HEK293 (cell line): Measurements from ENCODE around the gene CCDC51.
"Not testable (repeated sequence)": the region's sequence is repeated elsewhere in the genome, so short reads cannot be mapped to it uniquely, and the experiment has no call there.

Experiments
- CTCF ChIA-PET: fragments of 350-600 bp; formaldehyde crosslinking; extraction: SDS; loops from one replicate; lab custom pipeline; 2021; ENCODE audit warnings: antibody characterized with exemption; lab: Yijun Ruan, JAX
- POLR2A ChIA-PET: fragments of 300-600 bp; formaldehyde crosslinking; extraction: SDS; loops from one replicate; lab custom pipeline; 2020; ENCODE audit warnings: antibody characterized with exemption, inconsistent platforms; lab: Yijun Ruan, JAX
- H3K27ac ChIP-seq: fragments of 200-500 bp; sonication (Bioruptor generic); 2 replicates; pipeline ENCODE4 v1.5.1; 2014; ENCODE audit warnings: low read depth, low read length, control low read depth, inconsistent platforms; ENCODE audit errors: extremely low read depth
- H3K36me3 ChIP-seq, 2 experiments: fragments of 200-500 bp in 1 of 2; sonication (Bioruptor generic) in 1 of 2; 1 replicate in 1 of 2; 2 replicates in 1 of 2; pipeline ENCODE4 v1.5.1; 2014 to 2017; ENCODE audit warnings: inconsistent platforms in 2 of 2, low read length in 2 of 2; ENCODE audit not compliant: control insufficient read depth in 2 of 2, insufficient read depth in 1 of 2
- H3K4me1 ChIP-seq: fragments of 200-500 bp; sonication (Bioruptor generic); 2 replicates; pipeline ENCODE4 v1.5.1; 2014; ENCODE audit warnings: mild to moderate bottlenecking, low read length, inconsistent platforms; ENCODE audit not compliant: control insufficient read depth, insufficient read depth
- H3K4me3 ChIP-seq: 2 replicates; pipeline ENCODE4 v1.5.1; 2011; ENCODE audit warnings: low read depth, mild to moderate bottlenecking, control low read depth, low read length, moderate library complexity
- H3K9me3 ChIP-seq: fragments of 200-500 bp; sonication (Bioruptor generic); 2 replicates; pipeline ENCODE4 v1.5.1; 2014; ENCODE audit warnings: low read depth, low read length, inconsistent platforms; ENCODE audit not compliant: control insufficient read depth, insufficient read depth
- EGR2 ChIP-seq: fragments of 450-650 bp; formaldehyde crosslinking; IDR thresholded peaks from 2 replicates; pipeline ENCODE4 v1.5.1; 2016; ENCODE audit warnings: low read depth, missing biosample characterization, missing genetic modification characterization
- GLI4 ChIP-seq: fragments of 450-650 bp; formaldehyde crosslinking; IDR thresholded peaks from 2 replicates; pipeline ENCODE4 v1.5.1; 2016; ENCODE audit warnings: missing biosample characterization, missing genetic modification characterization
- GLIS1 ChIP-seq: fragments of 450-650 bp; formaldehyde crosslinking; IDR thresholded peaks from 2 replicates; pipeline ENCODE4 v1.5.1; 2016; ENCODE audit warnings: missing biosample characterization, missing genetic modification characterization
- MZF1 ChIP-seq: fragments of 450-650 bp; formaldehyde crosslinking; IDR thresholded peaks from 2 replicates; pipeline ENCODE4 v1.5.1; 2017; ENCODE audit warnings: missing biosample characterization, missing genetic modification characterization, borderline replicate concordance
- SETDB1 ChIP-seq: IDR thresholded peaks from one replicate; pipeline ENCODE4 v1.6.1; 2017; ENCODE audit warnings: mild to moderate bottlenecking, low read length, moderate library complexity, mixed read lengths; ENCODE audit not compliant: insufficient read length
- YY2 ChIP-seq: fragments of 450-650 bp; formaldehyde crosslinking; IDR thresholded peaks from 2 replicates; pipeline ENCODE4 v1.5.1; 2016; ENCODE audit warnings: missing biosample characterization, missing genetic modification characterization
- ZIC2 ChIP-seq: fragments of 450-650 bp; formaldehyde crosslinking; IDR thresholded peaks from 2 replicates; pipeline ENCODE4 v1.5.1; 2016; ENCODE audit warnings: missing biosample characterization, missing genetic modification characterization
- ZNF10 ChIP-seq: fragments of 450-650 bp; formaldehyde crosslinking; IDR thresholded peaks from 2 replicates; pipeline ENCODE4 v1.5.1; 2017; ENCODE audit warnings: missing biosample characterization, missing genetic modification characterization
- ZNF140 ChIP-seq: fragments of 450-650 bp; formaldehyde crosslinking; IDR thresholded peaks from 2 replicates; pipeline ENCODE4 v1.5.1; 2016; ENCODE audit warnings: missing biosample characterization, missing genetic modification characterization
- ZNF184 ChIP-seq: fragments of 450-650 bp; IDR thresholded peaks from 2 replicates; pipeline ENCODE4 v1.5.1; 2018; ENCODE audit warnings: missing biosample characterization, mild to moderate bottlenecking, missing genetic modification characterization
- ZNF341 ChIP-seq: fragments of 450-650 bp; formaldehyde crosslinking; IDR thresholded peaks from 2 replicates; pipeline ENCODE4; 2016; ENCODE audit warnings: low read depth, missing biosample characterization, missing genetic modification characterization
- ZNF350 ChIP-seq: fragments of 450-650 bp; formaldehyde crosslinking; IDR thresholded peaks from 2 replicates; pipeline ENCODE4 v1.5.0; 2017; ENCODE audit warnings: missing biosample characterization, mild to moderate bottlenecking, missing genetic modification characterization
- ZNF548 ChIP-seq: fragments of 450-650 bp; formaldehyde crosslinking; IDR thresholded peaks from 2 replicates; pipeline ENCODE4 v1.5.1; 2016; ENCODE audit warnings: missing biosample characterization, missing genetic modification characterization
- ZNF571 ChIP-seq: fragments of 450-650 bp; formaldehyde crosslinking; IDR thresholded peaks from 2 replicates; pipeline ENCODE4 v1.5.0; 2017; ENCODE audit warnings: missing biosample characterization, missing genetic modification characterization
- TF ChIP-seq, protein P1 (sequence below): fragments of 450-650 bp; formaldehyde crosslinking; IDR thresholded peaks from 2 replicates; pipeline ENCODE4 v1.5.1; 2017; ENCODE audit warnings: missing biosample characterization, missing genetic modification characterization

The CCDC51 gene

DNA sequence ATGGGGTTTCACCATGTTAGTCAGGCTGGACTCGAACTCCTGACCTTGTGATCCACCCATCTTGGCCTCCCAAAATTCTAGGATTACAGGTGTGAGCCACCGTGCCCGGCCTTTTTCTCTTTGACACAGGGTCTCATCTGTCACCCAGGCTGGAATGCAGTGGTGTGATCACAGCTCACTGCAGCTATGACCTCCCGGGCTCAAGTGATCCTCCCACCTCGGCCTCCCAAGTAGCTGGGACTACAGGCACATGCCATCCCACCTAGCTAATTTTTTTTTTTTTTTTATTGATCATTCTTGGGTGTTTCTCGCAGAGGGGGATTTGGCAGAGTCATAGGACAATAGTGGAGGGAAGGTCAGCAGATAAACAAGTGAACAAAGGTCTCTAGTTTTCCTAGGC, 42.9 kb upstream of the CCDC51 start:
- POLR2A ChIA-PET, H3K27ac ChIP-seq, H3K4me1 ChIP-seq, H3K4me3 ChIP-seq, H3K36me3 ChIP-seq, H3K9me3 ChIP-seq: not testable (repeated sequence)
- CTCF ChIA-PET = interaction anchor here (1.7 kb wide), 1 partner anchor 10 kb away, joined by 4 read pairs; no protein-coding TSS in a partner anchor
- TF ChIP-seq GLIS1 (tag by site-specific recombination) = peak; percentile 55

DNA sequence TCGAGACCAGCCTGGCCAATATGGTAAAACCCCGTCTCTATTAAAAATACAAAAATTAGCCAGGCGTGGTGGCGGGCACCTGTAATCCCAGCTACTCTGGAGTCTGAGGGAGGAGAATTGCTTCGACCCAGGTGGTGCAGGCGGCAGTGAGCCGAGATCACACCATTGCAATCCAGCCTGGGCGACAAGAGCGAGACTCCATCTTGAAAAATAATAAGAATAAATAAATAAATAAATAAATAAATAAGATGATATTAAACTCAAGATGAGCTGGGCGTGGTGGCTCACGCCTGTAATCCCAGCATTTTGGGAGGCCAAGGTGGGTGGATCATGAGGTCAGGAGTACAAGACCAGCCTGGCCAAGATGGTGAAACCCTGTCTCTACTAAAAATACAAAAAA, 41.0 kb upstream of the CCDC51 start:
- H3K27ac ChIP-seq, H3K36me3 ChIP-seq, H3K4me1 ChIP-seq, POLR2A ChIA-PET, H3K9me3 ChIP-seq, H3K4me3 ChIP-seq, CTCF ChIA-PET: not testable (repeated sequence)

DNA sequence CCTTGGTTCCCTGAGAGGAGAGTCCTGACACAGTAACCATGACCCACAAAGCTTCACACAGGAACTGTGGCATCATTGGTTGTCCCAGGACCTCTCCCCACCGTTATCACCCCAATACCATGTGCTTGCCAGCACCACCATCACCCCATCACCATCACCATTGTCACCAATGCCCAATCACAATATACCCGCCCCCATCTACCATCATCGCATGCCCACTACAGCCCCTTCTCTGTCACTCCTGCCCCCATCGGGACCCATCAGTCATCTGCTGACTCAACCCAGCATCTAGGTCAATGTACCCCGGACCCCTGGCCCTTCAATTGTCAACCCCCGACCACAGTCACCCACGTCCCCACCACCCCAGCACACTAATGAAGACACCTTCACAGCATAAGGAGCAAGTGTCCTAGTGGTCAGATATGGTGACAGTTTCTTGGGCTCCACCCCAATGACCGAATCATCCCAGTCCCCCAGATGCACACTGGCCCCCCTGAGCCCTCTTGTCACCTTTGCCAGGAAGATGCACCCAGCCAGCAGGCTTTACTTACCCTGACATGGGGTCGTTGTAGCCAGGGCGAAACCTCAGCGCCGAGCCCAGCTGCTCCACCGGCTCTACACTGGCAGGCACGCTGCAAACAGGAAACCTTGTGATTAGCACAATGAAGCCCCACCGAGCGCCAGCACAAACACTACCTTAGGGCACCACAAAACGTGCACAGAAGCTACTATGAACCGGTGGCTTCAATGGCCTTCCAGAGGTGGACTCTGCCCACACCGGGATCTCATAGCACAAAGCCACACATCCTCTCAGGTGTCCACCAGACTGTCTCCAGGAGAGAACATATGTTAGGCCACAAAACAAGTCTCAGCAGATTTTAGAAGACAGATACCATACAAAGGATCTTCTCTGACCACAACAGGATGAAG, 39.0 kb upstream of the CCDC51 start:
- no peak for TF ChIP-seq ZNF350 (tag by site-specific recombination)
- no peaks in the 10 kb centered on the region for H3K9me3 ChIP-seq
- H3K4me1 ChIP-seq = no peaks in the 10 kb centered on the region
- POLR2A ChIA-PET = no interaction called here
- H3K36me3 ChIP-seq = no peaks in the 10 kb centered on the region
- no peak overlapping the region for H3K4me3 ChIP-seq
- CTCF ChIA-PET = interaction anchor here (0.8 kb wide), 1 partner anchor 205 kb away, joined by 6 read pairs; no protein-coding TSS in a partner anchor
- no peak overlapping the region for H3K27ac ChIP-seq

DNA sequence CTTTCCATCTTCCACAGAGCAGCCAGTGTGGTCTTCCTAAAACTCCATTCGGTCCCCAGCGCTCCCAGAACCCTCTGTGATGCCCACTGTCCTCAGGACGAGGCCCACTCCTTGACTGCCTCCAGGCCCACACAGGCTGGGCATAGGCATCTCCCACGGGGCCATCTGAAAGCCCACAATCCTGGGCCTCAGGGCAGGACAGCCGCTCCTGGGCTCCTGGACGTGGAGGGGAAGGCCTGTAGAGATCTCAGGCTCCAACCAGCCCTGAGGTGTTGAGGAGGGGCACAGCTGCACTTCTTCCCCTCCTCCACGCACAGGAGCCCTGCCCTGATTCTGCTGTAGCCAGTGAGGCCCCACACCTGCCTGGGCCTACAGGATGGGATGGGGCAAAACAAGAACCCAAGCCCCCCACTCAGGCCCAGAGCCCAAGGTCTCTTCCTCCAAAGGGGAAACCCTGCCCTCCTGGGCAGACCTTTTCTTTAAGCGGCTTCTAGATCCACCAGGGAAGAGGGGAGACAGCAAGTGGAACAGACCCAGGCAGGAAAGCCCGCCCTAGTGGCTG, 38.1 kb upstream of the CCDC51 start:
- no peaks in the 10 kb centered on the region for H3K36me3 ChIP-seq
- no peak overlapping the region for H3K27ac ChIP-seq
- no peak overlapping the region for H3K4me3 ChIP-seq
- POLR2A ChIA-PET = no interaction called here
- H3K9me3 ChIP-seq = no peaks in the 10 kb centered on the region
- H3K4me1 ChIP-seq = no peaks in the 10 kb centered on the region
- TF ChIP-seq, protein P1, sequence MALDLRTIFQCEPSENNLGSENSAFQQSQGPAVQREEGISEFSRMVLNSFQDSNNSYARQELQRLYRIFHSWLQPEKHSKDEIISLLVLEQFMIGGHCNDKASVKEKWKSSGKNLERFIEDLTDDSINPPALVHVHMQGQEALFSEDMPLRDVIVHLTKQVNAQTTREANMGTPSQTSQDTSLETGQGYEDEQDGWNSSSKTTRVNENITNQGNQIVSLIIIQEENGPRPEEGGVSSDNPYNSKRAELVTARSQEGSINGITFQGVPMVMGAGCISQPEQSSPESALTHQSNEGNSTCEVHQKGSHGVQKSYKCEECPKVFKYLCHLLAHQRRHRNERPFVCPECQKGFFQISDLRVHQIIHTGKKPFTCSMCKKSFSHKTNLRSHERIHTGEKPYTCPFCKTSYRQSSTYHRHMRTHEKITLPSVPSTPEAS (tag by site-specific recombination) = no peak
- peak; percentile 4; the same call in 1 of the 2 replicates for TF ChIP-seq EGR2 (tag by site-specific recombination)
- no peak for TF ChIP-seq ZIC2 (tag by site-specific recombination)
- no peak for TF ChIP-seq MZF1 (tag by site-specific recombination)
- no peak for TF ChIP-seq ZNF571
- TF ChIP-seq ZNF10 (tag by site-specific recombination) = no peak
- CTCF ChIA-PET = no interaction called here

DNA sequence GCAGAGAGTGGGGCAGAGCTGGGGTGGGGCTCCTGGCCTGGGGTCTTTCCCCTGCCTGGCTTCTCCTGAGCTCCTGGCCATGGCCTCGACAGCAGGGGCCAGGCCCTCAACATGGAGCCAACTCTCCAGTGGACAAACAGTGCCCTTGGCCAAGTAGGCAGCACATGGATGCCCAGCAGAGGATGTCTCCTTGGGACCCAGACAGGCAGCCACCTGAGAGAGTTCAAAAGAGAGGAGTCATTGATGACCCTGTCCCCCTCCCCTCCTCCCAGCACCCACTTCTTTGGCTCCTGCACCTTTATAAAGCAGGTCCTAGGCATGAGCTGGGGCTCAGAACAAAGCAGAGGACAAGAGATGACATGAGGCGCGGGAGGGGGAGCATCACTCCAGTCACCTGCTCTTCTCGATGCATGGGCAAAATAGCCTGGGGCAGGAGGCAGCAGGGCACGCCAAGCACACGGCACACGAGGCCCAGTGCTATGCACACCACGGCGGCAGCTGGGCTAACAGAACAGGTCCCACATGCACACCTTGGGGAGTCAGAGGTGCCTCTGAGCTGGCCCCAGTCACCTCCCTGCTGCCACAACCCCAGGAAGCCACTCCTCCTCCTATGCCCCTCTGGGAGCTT, 36.6 kb upstream of the CCDC51 start:
- no peak overlapping the region for H3K27ac ChIP-seq
- TF ChIP-seq ZNF341 (tag by site-specific recombination) (no peak), ZNF548 (no peak), ZNF184 (tag by site-specific recombination) (no peak), SETDB1 (no peak), YY2 (tag by site-specific recombination) (no peak), GLI4 (tag by site-specific recombination) (no peak), ZNF140 (tag by site-specific recombination) (no peak)
- TF ChIP-seq, all 188 proteins: peak for 0
- H3K9me3 ChIP-seq = no peaks in the 10 kb centered on the region
- CTCF ChIA-PET = interaction anchor here (0.6 kb wide), 1 partner anchor 288 kb away, joined by 3 read pairs; the partner anchor contains the start of gene CDC25A
- H3K4me1 ChIP-seq = no peaks in the 10 kb centered on the region
- no peaks in the 10 kb centered on the region; a peak in 1 of 3 replicates for H3K36me3 ChIP-seq
- POLR2A ChIA-PET = interaction anchor here (0.5 kb wide), 1 partner anchor 855 kb away, joined by 3 read pairs; no protein-coding TSS in a partner anchor
- H3K4me3 ChIP-seq = no peak overlapping the region
